HUES48 (cell line): ENCODE data around the gene SPPL3.
"Not testable (repeated sequence)": the region's sequence is repeated elsewhere in the genome, so short reads cannot be mapped to it uniquely, and the experiment has no call there.

Experiments
- H3K27ac ChIP-seq: one replicate; pipeline ENCODE4 v1.7.0; 2013; ENCODE audit warnings: low read depth, low read length, inconsistent platforms
- H3K27me3 ChIP-seq: 2 replicates; pipeline ENCODE4 v1.6.1; 2013; ENCODE audit warnings: mild to moderate bottlenecking, low read length; ENCODE audit not compliant: control insufficient read depth, insufficient read depth
- H3K36me3 ChIP-seq: 2 replicates; pipeline ENCODE4 v1.6.1; 2013; ENCODE audit warnings: low read length; ENCODE audit not compliant: control insufficient read depth, insufficient read depth
- H3K4me1 ChIP-seq: 2 replicates; pipeline ENCODE4 v1.6.1; 2013; ENCODE audit warnings: mild to moderate bottlenecking, low read length; ENCODE audit not compliant: control insufficient read depth, insufficient read depth
- H3K4me3 ChIP-seq: 2 replicates; pipeline ENCODE4 v1.5.1; 2013; ENCODE audit warnings: mild to moderate bottlenecking, low read depth, low read length
- H3K9ac ChIP-seq: 2 replicates; pipeline ENCODE4 v1.6.1; 2013; ENCODE audit warnings: mild to moderate bottlenecking, low read depth, low read length, moderate library complexity
- H3K9me3 ChIP-seq: 2 replicates; pipeline ENCODE4 v1.6.1; 2013; ENCODE audit warnings: low read length; ENCODE audit not compliant: control insufficient read depth, insufficient read depth

SPPL3 gene

GRCh38 chr12:120920178-120920577 is 16.0 kb upstream of the SPPL3 start:
- no peak overlapping the region for H3K27ac ChIP-seq
- H3K27me3 ChIP-seq, result no peaks in the 10 kb centered on the region
- H3K36me3 ChIP-seq, result no peaks in the 10 kb centered on the region
- H3K4me1 ChIP-seq, result no peaks in the 10 kb centered on the region
- no peak overlapping the region for H3K9ac ChIP-seq
- no peak overlapping the region for H3K4me3 ChIP-seq
- no peaks in the 10 kb centered on the region for H3K9me3 ChIP-seq

GRCh38 chr12:120917748-120918147 is 13.6 kb upstream of the SPPL3 start:
- no peak overlapping the region for H3K27ac ChIP-seq
- H3K9ac ChIP-seq, result no peak overlapping the region
- H3K4me1 ChIP-seq, result no peaks in the 10 kb centered on the region
- H3K4me3 ChIP-seq, result no peak overlapping the region
- H3K27me3 ChIP-seq, result no peaks in the 10 kb centered on the region
- no peaks in the 10 kb centered on the region for H3K36me3 ChIP-seq
- no peaks in the 10 kb centered on the region for H3K9me3 ChIP-seq

DNA sequence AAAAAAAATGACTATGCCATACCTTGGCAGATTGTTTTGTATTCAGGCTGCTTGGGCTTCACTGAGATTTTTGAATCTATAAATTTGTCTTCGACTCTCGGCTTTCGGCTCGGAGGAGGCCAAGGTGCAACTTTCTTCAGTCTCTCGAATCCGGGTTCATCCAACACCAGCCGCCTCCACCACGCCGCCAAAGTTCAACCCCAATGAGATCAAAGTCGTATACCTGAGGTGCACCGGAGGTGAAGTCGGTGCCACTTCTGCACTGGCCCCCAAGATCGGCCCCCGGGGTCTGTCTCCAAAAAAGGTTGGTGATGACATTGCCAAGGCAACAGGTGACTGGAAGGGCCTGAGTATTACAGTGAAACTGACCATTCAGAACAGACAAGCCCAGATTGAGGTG is 12.4 kb upstream of the SPPL3 start:
- Histone ChIP-seq H3K9ac (no peak overlapping the region), H3K36me3 (no peaks in the 10 kb centered on the region), H3K9me3 (no peaks in the 10 kb centered on the region), H3K27me3 (no peaks in the 10 kb centered on the region), H3K4me1 (no peaks in the 10 kb centered on the region), H3K4me3 (no peak overlapping the region), H3K27ac (no peak overlapping the region)

DNA sequence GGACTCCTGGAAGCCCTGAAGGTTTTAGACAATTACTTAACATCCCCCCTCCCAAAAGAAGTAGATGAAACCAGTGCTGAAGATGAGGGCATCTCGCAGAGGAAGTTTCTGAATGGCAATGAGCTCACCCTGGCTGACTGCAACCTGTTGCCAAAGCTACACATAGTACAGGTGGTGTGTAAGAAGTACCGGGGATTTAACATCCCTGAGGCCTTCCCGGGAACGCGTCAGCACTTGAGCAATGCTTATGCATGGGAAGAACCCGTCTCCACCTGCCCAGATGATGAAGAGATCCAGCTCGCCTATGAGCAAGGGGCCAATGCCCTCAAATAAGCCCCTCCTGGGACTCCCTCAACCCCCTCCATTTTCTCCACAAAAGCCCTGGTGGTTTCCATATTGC is 10.6 kb upstream of the SPPL3 start:
- Histone ChIP-seq H3K4me3 (no peak overlapping the region), H3K9ac (no peak overlapping the region), H3K27ac (no peak overlapping the region), H3K4me1 (no peaks in the 10 kb centered on the region), H3K27me3 (no peaks in the 10 kb centered on the region), H3K36me3 (no peaks in the 10 kb centered on the region), H3K9me3 (no peaks in the 10 kb centered on the region)

- Histone ChIP-seq H3K36me3 (no peaks in the 10 kb centered on the region), H3K4me3 (no peak overlapping the region), H3K27me3 (no peaks in the 10 kb centered on the region), H3K4me1 (no peaks in the 10 kb centered on the region), H3K9ac (no peak overlapping the region), H3K27ac (no peak overlapping the region), H3K9me3 (no peaks in the 10 kb centered on the region)
Observed at GRCh38 chr12:120909633-120910298, 5.6 kb upstream of the SPPL3 start.

DNA sequence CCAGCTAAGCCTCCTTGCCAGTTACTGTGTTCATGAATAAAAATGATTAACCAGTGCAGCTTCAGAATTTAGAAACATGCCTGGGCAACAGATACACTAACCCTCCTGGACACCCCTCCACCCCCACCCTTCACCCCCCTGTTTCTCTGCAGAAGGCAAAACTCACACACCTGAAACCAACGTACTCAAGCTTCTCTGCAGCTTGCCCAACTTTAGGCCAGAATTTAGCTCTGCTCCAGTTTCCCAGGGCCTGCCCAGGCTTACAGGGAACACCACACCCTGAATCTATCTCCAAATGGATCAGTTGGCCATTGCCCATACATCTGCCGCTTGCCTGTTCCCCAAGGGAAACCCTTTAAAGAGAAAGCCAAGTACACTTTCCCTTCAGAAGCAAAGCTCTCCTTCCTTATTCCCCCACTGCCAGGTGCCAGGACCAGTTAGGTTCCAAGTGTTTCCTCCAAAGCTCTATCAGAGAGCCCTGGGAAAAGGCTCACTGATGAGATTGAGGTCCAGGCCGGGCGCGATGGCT is 1.8 kb upstream of the SPPL3 start:
- H3K9me3 ChIP-seq, result no peaks in the 10 kb centered on the region
- no peak overlapping the region for H3K4me3 ChIP-seq
- no peaks in the 10 kb centered on the region for H3K27me3 ChIP-seq
- H3K9ac ChIP-seq, result no peak overlapping the region
- no peak overlapping the region for H3K27ac ChIP-seq
- 0 out of 2 replicates have a peak, but pooled peaks cover 6% of the 10 kb centered on the region for H3K4me1 ChIP-seq
- no peaks in the 10 kb centered on the region for H3K36me3 ChIP-seq

DNA sequence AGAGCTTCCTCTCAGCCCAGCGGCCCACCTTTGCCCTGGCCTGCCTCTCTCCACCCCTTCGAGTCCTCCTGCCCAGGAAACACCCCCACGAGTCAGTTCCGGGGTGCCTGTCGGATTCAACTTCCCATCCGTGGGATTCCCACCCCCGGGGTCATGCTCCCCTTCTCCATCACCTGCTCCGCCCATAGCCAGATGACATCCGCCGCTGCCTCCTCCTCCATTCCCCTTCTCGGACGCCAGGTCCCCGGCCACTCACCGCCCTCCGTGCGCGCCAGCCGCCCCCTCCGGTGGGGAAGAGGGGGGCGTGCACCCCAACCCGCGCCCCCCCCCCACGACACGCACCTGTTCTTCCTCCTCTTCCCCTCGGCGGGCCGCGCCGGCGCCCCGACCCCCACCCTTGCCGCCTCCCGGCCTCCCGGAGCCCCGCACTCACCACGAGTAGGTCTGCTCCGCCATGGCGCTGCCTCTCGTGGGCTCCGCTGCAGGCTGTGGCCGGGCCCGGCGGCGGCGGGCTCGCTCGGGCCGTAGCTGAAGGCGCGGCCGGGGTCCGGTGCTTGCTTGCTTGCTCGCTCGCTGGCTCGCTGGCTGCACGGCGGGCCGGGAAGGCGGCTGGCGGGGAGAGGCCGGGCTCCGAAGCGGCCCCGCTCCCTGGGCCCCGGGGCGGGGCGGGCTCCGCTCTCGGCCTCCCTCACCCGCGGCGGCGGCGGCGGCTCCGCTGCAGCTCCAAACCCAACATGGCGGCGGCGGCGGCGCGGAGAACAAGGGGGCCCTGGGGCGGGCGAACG is 554 bp downstream of the SPPL3 start:
- H3K27ac ChIP-seq, result peak overlapping the region; percentile 68
- H3K9ac ChIP-seq, result peak overlapping the region; percentile 88
- no peaks in the 10 kb centered on the region for H3K9me3 ChIP-seq
- H3K36me3 ChIP-seq, result peaks cover 9% of the 10 kb centered on the region; the same call in 1 of the 2 replicates
- peak overlapping the region; percentile 98 for H3K4me3 ChIP-seq
- H3K4me1 ChIP-seq, result 0 out of 2 replicates have a peak, but pooled peaks cover 6% of the 10 kb centered on the region
- no peaks in the 10 kb centered on the region for H3K27me3 ChIP-seq

DNA sequence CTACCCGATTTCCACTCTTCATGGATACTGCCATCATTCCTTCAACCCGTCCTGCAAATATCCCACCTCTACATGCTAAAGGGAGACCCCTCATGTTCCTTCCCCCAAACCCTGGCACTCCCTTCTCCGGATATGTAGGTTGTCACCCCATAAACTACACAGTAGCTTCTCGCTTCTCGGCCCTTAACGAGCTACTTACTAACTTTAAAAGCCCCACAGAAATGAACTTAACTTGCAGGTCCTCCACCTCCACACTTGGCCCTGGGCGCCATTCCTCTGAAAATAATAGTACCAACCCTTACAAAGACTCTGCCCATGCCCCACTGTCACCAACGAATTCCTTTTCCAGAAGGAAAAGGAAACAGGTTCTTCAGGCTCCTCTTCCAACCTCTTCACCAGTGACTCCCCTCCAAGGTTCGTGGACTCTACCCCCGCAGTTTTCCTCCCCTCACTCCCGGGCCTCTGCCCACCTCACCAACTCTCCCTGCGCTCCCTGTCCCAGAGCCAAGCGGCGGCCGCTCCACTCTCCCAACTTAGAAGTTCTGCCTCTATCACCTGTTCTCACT is 1.2 kb downstream of the SPPL3 start:
- Histone ChIP-seq H3K4me1 (0 out of 2 replicates have a peak, but pooled peaks cover 6% of the 10 kb centered on the region), H3K27ac (no peak overlapping the region), H3K27me3 (no peaks in the 10 kb centered on the region), H3K4me3 (peak overlapping the region; percentile 98), H3K9ac (peak overlapping the region; percentile 88; the same call in 1 of the 2 replicates), H3K36me3 (peaks cover 10% of the 10 kb centered on the region; the same call in 1 of the 2 replicates), H3K9me3 (no peaks in the 10 kb centered on the region)

- Histone ChIP-seq H3K4me3 (peak overlapping the region; percentile 22; the same call in 1 of the 2 replicates), H3K9me3 (no peaks in the 10 kb centered on the region), H3K27ac (no peak overlapping the region), H3K4me1 (0 out of 2 replicates have a peak, but pooled peaks cover 6% of the 10 kb centered on the region), H3K27me3 (no peaks in the 10 kb centered on the region), H3K36me3 (peaks cover 10% of the 10 kb centered on the region; the same call in 1 of the 2 replicates), H3K9ac (no peak overlapping the region)
Observed at GRCh38 chr12:120901818-120902217, 2.3 kb downstream of the SPPL3 start.

GRCh38 chr12:120901101-120901500 is 3.1 kb downstream of the SPPL3 start:
- not testable (repeated sequence) for H3K4me1 ChIP-seq, H3K27me3 ChIP-seq, H3K9me3 ChIP-seq, H3K9ac ChIP-seq, H3K4me3 ChIP-seq, H3K27ac ChIP-seq
- peaks cover 10% of the 10 kb centered on the region; the same call in 1 of the 2 replicates for H3K36me3 ChIP-seq
